22Rv1 (cell line): ENCODE results near the gene SEC23IP.

ENCODE experiments used
- CTCF ChIP-seq: fragments of 450-650 bp; IDR thresholded peaks from 2 replicates; pipeline ENCODE4 v1.5.1; 2017; ENCODE audit warnings: mild to moderate bottlenecking
- ZFX ChIP-seq: fragments of 450-650 bp; IDR thresholded peaks from 2 replicates; pipeline ENCODE4 v1.6.1; 2017; ENCODE audit warnings: antibody characterized with exemption, borderline replicate concordance

- TF ChIP-seq ZFX (no peak), CTCF (no peak)
Measured at GRCh38 chr10:119845656-119846055, 46.9 kb upstream of the SEC23IP start.
